ENCODE results near the gene FADD.

Gene FADD

GRCh38 chr11:70187771-70188170 lies 15.3 kb upstream of the FADD start:
- TF ChIP-seq GATA3 (IDR thresholded peaks at IDR 0.05; ENCODE audit: low read depth, low read length) (no peak), GATA2 (IDR thresholded peaks at IDR 0.05; ENCODE audit: low read depth, low read length) (no peak)

GRCh38 chr11:70189622-70190021 lies 13.5 kb upstream of the FADD start:
- TF ChIP-seq GATA2 (IDR thresholded peaks at IDR 0.05; ENCODE audit: low read depth, low read length) = no peak
- TF ChIP-seq GATA3 (IDR thresholded peaks at IDR 0.05; ENCODE audit: low read depth, low read length) = no peak

GRCh38 chr11:70191495-70192140 lies 11.5 kb upstream of the FADD start:
- TF ChIP-seq GATA2 (IDR thresholded peaks at IDR 0.05; ENCODE audit: low read depth, low read length) (no peak), GATA3 (IDR thresholded peaks at IDR 0.05; ENCODE audit: low read depth, low read length) (no peak)

GRCh38 chr11:70192666-70193410 lies 10.3 kb upstream of the FADD start:
- TF ChIP-seq GATA3 (IDR thresholded peaks at IDR 0.05; ENCODE audit: low read depth, low read length) = no peak
- no peak for TF ChIP-seq GATA2 (IDR thresholded peaks at IDR 0.05; ENCODE audit: low read depth, low read length)

DNA sequence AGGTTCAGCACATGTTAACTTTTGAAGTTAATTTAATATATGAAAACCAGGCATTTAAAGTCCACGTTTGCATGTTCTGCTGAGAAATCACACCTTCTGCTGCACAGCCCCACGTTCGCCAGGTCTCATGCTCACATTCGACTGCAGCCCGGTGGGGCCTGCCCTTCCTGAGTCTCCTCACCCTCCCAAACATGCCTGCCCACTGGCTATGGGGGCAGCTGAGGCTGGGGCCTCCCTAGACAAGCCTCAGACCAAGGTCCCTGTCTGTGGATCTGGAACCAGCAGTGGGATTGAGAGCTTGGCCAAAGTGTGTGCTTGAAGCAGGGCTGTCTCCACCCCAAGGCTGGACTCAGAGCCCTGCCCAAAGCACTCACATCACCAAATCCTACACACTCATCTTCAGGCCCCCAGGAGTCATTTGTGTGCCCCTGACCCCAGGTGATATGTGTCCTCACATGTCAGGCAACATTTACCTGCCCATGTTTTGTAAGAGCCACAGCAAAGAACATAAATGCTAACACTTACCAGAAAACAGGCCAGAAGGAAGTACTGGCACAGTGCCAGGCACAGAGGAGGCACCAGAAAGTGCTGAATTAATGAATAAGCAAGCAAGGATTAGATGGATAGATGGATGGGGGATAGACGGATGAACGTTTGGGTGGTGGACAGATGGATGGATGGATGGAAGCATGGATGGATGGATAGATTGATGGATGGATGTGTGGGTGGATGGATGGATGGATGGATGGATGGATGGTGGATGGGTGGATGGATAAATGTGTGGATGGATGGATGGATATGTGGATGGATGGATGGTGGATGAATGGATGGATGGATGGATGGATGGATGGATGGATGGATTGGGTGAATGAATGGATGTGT lies 9.4 kb upstream of the FADD start:
- no peak for TF ChIP-seq GATA2 (IDR thresholded peaks at IDR 0.05; ENCODE audit: low read depth, low read length)
- TF ChIP-seq GATA3 (IDR thresholded peaks at IDR 0.05; ENCODE audit: low read depth, low read length) = no peak

DNA sequence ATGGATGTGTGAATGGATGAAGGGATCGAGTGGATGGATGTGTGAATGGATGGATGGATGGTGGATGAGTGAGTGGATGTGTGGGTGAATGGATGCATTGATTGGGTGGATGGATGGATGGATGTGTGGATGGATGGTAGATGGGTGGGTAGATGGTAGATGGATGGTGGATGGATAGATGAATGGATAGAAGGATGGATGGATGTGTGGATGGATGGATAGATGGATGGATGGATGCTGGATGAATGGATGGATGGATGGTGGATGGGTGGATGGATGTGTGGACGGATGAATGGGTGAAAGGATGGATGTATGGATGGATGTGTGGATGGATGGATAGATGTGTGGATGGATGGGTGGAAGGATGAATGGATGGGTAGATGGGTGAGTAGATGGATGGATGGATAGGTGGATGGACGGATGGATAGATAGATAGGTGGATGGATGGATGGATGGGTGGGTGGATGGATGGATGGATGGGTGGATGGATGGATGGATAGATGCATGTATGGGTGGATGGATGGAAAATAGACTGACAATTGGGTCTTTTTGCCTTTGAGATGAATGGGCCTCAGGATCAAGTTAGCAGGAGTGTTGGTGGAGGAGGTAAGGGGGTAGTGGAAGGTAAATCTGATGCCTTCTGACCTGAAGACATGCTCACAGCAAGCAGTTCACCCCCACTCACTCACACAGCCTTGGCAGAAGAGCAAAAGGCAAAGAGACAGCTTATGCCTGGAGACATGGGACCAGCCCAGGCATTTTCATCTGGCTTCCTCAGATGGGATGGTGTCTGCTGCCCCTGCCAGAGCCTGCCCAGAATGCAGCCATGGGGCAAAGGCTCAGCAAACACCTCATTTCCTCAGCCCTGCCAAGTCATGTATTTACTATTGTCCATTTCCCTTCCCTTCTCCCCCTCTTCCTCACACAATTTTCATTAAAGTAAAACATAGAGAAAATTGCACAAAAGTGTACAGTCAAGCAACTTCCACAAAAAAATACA lies 8.0 kb upstream of the FADD start:
- TF ChIP-seq GATA3 (IDR thresholded peaks at IDR 0.05; ENCODE audit: low read depth, low read length) (no peak), GATA2 (IDR thresholded peaks at IDR 0.05; ENCODE audit: low read depth, low read length) (no peak)

DNA sequence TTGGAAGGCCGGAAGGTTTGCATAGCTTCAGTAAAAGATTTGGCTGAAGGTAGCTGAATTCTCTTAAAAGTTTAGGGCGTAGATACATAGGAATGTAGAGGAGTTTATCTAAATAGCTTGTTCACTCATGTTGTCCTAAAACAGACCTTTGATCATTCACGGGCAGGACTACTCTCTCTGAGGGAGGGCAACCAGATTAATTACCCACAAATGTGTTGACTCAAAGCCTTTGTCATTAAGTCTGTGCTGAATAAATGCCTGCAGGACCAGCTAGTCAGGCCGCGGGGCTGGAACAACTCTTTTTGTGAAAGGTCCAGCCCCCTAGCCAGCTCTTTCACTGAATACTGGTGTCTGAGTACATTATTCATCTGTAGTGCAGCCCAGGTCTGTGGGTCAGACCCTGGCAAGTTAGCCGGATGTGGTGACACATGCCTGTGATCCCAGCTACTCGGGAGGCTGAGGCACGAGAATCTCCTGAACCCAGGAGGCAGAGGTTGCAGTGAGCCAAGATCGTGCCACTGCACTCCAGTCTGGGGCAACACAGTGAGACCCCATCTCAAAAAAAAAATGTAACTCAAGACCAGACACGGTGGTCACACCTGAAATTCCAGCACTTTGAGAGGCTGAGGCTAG lies 2.8 kb upstream of the FADD start:
- TF ChIP-seq GATA3 (IDR thresholded peaks at IDR 0.05; ENCODE audit: low read depth, low read length) (no peak), GATA2 (IDR thresholded peaks at IDR 0.05; ENCODE audit: low read depth, low read length) (no peak)

DNA sequence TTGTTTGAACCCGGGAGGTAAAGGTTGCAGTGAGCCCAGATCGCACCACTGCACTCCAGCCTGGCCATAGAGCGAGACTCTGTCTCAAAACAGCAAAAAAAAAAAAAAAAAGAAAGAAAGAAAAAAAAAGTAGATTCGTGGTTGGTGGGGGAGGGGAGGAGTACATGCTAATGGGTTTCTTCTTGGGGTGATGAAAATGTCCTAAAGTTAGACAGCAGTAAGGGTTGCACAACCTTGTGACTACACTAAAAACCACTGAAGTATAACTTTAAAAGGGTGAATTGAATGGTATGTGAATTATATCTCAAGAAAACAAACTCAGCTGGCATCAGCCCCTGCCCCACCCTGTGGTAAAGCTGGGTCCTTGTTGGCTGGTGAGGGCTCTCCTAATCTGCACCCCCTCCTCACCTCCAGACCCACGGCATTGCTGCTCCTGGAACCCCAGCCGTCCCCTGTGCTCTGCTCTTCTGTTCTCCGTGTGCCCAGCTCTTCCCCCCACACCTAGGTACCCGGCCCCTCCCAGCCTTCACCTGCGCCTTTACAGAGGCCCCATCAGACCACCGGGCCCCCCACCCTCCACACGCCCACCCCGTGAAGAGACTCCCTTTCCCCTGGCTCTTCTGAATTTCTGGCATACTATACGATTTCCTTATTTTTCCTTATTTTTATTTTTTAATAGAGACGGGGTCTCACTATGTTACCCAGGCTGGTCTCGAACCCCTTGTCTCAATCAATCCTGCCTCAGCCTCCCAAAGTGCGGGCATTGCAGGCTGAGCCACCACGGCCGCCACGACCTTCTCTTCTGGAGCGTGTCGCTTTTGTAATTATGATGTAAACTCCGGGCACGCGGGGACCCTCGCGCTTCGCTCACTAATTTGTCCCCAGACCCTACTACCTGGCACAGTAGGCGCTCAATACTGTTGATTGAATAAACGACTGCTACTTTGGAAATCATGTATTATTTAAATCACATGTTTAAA lies 924 bp upstream of the FADD start:
- TF ChIP-seq GATA2 (IDR thresholded peaks at IDR 0.05; ENCODE audit: low read depth, low read length) (no peak), GATA3 (IDR thresholded peaks at IDR 0.05; ENCODE audit: low read depth, low read length) (no peak)

GRCh38 chr11:70203751-70204465 lies 812 bp downstream of the FADD start:
- TF ChIP-seq GATA2 (IDR thresholded peaks at IDR 0.05; ENCODE audit: low read depth, low read length) (no peak), GATA3 (IDR thresholded peaks at IDR 0.05; ENCODE audit: low read depth, low read length) (no peak)

DNA sequence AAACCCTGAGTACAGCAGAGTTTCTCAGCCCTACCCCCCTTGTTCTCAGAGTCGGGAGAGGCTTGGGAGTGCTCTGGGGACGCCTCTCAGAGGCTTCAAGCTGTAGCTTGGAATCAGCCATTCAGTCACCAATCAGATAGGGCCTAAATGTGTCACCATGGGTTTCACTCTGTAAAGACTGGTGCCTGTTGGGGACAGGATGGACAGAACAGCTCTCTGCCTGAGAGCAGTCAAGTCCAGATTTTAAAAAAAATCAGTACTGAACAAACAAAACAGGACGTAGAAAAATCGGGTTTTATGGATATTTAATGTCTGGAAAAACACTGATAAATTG lies 1.3 kb downstream of the FADD start:
- TF ChIP-seq GATA3 (IDR thresholded peaks at IDR 0.05; ENCODE audit: low read depth, low read length) (no peak), GATA2 (IDR thresholded peaks at IDR 0.05; ENCODE audit: low read depth, low read length) (no peak)

DNA sequence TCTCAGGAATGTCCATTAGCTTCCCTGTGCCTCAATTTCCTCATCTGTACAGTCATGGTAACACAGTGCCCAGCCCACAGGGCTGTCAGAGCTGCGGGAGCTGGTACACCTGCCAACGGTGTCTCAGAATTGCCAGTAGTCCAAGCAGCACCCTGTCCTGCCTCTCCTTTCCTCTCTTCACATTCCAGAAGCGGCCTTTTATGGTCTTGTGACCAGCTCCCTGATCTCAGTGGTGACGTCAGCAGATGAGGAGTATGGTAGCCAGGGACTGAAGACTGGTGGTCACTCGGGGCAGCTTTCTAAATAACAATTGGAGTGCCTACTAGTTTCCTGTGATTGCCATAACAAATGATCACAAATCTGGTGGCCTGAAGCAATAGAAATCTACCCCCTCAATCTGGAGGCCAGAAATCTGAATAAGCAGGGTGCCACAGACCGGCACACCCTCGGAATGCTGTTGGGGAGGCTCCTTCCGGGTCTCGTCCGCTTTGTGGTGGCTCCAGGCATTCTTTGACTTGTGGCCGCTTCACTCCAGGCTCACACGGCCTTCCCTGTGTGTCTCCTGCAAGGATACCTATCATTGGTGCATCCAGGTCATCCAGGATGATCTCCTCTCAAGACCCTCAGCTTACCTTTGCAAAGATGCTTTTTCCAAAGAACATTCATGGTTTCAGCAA lies 2.1 kb downstream of the FADD start:
- TF ChIP-seq GATA3 (IDR thresholded peaks at IDR 0.05; ENCODE audit: low read depth, low read length) (no peak), GATA2 (IDR thresholded peaks at IDR 0.05; ENCODE audit: low read depth, low read length) (no peak)
